G401.6 (cell line): ENCODE data around the gene KCTD13.
"Not testable (repeated sequence)": the region's sequence is repeated elsewhere in the genome, so short reads cannot be mapped to it uniquely, and the experiment has no call there.

ENCODE experiments used
- FAIRE-seq: peaks from 2 replicates; lab custom pipeline; 2012; peaks lifted over from hg19 to GRCh38; lab: Jason Lieb, UNC

Gene KCTD13

DNA sequence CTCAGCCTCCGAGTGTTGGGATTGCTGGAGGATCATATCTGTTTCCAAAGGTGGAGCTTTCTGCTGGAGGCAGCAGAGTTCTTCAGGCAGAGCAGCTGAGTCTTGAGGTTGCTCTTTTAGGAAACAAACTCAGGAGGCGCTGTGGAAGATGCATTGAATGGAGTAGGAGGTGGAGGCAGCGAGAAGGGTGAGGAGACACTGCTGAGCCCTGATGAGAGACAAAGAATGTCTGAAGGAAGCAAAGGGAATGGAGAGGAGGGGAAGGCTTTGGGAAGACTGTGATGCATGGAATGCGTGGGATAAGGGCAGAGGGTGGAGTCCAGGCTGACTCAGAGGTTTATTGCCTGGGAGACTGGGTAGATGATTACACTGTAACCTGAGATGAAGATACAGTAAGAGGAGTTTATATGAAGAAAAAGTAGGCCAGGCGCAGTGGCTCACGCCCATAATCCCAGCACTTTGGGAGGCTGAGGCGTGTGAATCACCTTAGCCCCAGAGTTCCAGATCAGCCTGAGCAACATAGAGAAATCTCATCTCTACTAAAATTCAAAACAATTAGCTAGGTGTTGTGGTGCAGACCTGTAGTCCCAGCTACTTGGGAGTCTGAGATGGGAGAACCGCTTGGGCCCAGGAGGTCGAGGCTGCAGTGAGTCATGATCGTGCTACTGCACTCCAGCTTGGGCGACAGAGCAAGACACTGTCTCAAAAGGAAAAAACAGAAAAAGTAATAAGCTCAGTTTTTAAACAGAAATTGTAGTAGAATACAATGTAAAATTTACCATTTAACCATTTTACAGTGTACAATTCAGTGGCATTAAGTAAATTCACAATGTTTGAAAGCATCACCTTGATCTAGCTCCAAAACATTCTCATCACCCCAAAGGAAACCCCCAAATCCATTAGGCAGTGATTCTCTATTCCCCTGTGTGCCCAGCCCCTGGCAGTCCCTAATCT lies 18.1 kb upstream of the KCTD13 start:
- peak; percentile 98 for FAIRE-seq

DNA sequence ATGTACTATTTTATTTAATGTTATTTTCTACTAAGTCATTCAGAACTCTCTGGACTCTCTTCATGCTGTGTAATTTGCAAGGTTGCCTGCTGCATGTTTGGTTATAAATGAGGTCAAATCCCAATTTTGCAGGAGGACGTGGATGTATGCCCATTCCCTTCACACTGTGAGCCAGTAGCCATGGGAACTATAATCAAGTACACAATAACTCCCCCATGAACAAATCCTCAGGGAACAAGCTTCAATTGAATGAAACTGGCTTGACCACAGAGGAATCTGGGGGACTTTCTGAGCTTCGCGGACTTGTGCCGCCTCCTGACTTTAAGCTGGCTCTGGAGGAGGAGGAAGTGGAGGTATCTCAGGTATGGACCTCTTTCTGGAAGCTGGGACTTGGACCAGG lies 14.6 kb upstream of the KCTD13 start:
- FAIRE-seq, result no peak

DNA sequence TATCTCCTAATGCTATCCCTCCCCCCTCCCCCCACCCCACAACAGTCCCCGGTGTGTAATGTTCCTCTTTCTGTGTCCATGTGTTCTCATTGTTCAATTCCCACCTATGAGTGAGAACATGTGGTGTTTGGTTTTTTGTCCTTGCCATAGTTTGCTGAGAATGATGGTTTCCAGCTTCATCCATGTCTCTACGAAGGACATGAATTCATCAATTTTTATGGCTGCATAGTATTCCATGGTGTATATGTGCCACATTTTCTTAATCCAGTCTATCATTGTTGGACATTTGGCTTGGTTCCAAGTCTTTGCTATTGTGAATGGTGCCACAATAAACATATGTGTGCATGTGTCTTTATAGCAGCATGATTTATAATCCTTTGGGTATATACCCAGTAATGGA lies 5.7 kb upstream of the KCTD13 start:
- FAIRE-seq, result not testable (repeated sequence)

DNA sequence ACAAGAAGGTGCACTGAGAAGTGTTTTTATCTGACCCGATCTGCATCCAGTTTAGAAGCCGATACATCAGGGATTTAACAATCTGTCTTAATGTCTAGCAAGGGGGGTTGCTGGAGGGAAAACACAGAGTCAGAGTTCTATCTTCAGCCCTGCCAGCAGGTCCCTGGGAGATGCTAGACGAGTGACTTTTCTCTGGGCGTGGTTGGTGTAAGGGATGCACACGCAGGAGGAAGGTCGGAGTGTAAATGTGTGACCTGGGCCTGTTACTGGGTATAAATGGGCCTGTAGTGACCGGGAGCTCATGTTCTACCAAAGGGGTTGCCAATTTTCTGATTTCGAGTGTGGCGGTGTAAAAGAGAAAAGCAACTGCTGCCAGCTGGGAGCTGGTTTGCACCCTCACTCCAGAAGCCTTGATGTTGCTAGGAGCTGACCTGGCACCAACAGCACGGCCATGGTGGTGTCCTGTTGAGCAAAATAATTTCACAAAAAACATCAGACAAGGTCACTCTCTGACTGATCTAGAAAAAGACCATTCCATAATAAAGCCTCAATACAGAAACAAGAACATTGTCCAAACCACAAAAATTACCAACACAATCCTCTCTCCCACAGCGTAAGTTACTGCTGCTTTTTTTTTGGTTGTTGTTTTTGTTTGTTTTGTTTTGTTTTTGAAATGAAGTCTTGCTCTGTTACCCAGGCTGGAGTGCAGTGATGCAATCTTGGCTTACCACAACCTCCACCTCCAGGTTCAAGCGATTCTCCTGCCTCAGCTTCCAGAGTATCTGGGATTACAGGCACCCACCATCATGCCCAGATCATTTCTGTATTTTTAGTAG lies 1.3 kb upstream of the KCTD13 start:
- FAIRE-seq, result no peak

DNA sequence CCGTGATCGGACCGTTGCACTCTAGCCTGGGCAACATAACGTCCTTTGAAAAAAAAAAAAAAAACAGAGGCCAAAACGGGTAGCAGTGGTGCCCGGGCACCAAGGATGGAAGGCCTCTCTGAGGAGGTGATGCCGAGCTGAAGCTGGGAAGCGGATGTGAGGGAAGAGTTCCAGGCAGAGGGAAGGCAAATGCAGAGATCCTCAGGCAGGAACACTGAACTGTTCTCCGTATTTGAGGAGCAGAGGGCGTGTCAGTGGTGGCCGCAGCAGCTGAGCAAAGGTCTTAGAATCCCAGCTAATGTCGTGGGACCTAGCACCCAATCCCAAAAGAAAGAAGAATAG lies 656 bp upstream of the KCTD13 start:
- FAIRE-seq, result no peak

DNA sequence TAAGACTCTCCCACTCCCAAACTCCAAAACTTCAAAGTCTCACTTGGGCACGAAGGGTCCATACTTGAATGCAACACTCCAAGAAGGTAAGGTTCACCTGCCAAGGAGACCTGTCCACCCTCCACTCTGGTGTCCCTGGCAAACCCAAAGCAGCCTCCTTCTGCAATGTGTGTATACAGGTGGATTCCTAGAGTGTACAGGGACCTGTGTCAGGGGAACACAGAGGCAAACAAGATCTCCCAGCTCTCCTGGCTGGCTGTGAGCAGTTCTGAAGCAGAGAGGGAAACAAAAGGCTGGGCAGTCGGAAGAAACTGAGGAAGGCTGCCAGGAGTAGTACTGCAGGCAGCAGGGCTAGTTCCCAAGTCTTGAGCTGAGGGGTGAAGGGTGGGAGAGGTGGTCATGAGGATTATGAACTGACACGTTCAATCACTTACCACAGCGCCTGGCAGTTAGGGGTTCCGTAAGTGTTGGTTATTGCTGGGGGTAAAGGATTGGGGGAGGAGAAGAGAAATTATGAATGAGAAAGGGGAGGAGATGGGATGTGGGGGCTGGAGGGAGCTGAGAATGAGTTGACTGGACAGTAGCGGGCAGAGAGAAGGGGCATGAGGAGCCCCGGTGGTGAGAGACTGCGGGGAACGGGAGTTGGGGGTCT lies 795 bp downstream of the KCTD13 start:
- FAIRE-seq, result no peak

DNA sequence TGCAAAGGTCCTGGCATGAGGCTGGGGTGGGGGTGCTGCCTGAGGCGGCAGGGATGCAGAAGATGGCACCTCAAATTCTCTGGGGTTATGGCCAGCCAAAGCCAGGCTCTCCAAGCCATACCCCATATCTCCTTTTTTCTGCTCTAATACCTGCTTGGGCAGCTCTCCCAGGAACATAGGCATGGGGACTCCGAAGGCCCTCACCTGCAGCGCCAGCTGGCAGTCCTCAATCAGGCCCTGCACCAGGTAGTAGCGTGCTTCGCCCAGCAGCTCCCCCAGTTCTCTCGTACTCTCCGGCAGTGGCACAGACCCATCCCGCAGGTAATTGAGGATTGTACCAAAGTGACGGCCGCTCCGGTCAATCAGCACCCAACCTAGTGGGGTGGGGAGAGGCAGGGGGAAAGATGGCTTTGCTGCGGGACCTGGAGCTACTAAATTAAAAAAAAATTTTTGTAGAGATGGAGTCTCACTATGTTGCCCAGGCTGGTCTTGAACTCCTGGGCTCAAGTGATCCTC lies 3.0 kb downstream of the KCTD13 start:
- FAIRE-seq, result no peak

DNA sequence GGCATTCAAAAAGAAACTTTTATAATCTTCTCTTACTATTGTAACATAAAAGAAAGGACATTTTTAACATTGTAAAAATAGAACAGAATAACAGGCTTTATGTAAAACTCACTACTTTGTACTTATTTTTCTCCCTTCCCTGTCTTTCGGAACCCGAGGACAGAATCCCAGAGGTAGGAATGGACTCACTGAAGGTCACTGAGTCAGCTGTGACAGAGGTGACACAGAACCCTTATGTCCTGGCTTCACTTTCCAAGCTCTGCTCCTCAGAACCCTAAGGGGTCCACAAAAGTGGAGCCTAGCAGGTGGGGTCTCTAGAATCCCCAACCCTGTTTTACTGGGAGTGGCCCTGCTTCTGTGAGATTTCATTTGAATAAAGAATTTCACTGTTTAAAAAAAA lies 3.7 kb downstream of the KCTD13 start:
- no peak for FAIRE-seq

DNA sequence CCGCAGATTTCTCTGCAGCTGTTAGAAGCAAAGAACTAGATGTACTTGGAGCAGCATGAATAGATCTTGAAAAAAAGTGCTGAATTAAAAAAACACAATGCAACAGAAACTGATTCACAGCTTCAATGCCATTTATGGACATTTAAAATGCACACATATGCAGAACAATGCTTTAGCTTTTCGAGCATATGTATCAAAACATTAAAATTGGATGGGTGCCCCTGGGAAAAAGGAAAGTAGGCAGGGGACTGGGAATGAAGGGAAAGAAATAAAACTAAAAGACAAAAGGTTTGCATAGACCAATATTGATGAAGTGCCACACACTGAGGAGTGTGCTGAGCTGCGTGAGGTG lies 5.0 kb downstream of the KCTD13 start:
- no peak for FAIRE-seq

DNA sequence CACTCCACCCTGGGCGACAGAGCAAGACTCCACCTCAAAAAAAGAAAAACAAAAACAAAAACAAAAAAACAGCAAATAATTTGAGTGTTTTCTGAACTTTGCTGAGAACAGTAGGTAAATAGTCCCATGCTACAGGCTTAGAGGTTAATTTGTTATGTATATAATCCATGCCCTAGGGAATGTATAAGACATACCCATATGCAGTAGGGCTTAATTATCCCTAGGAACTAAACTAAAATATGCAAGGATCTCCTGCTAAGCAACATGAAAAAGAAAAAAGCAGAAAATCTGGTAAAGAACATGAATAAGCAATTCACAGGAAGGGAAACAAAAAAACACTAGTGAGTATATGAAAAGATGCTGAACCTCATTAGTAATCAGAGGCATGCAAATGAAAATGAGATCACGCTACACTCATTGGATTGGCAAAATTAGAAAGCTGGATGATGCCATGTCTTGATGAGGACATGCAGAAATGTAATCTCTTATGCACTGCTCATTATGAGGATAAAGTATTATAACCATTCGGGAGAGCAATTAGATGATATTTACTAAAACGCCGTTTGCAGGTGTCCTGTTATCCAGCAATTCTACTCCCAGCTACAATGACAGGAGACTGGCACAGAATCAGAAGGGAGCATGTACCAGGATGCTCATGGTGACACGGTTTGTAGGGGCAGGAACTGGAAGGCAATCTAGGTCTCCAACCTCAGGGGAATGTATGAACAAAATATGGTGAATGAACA lies 5.6 kb downstream of the KCTD13 start:
- FAIRE-seq, result no peak

DNA sequence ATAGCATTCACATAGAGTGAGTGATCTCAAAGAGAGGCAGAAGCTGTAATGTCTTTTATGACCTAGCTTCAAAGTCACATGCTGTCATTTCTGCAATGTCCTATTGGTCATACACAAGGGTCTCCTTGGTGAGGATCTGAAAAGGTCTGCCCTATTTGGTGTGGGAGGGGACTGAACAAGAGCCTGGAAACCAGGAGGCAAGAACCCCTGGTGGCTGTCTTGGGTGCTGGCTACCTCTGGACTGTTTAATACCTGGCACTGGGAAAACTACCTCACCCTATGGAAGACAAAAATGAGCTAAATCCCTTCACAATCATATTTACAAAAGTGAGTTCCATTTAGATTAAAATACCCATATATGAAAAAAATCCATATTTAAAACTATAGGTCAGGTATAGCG lies 9.0 kb downstream of the KCTD13 start:
- no peak for FAIRE-seq

DNA sequence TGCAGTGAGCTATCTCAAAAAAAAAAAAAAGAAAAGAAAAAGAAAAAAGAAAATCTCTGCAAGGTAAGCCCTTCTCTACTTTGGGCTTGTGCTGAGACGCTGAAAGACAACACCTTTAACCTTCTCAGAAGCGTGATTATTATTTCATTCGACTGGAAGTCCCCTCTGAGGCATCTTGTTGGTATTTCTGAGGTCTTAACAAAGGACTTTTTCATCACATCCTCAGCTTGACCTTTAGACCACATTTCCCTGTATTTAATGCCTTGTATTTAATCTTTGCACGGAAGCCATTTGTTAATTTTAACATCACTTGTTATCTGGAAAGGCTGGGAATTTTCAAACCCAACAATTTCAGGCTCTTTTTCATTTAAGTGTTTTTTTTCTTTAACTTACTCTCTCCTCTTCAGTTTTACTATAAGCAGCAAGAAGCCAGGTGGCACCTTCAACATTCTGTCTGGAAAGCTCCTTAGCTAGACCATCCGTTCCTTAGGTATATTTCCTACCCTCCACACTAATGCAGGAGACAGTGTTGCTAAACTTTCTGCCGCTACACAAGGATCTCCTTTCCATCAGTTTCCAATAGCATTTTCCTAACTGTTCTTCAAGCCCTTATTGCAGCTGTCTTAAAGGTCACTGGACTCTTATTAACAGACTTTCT lies 10.3 kb downstream of the KCTD13 start:
- no peak for FAIRE-seq

DNA sequence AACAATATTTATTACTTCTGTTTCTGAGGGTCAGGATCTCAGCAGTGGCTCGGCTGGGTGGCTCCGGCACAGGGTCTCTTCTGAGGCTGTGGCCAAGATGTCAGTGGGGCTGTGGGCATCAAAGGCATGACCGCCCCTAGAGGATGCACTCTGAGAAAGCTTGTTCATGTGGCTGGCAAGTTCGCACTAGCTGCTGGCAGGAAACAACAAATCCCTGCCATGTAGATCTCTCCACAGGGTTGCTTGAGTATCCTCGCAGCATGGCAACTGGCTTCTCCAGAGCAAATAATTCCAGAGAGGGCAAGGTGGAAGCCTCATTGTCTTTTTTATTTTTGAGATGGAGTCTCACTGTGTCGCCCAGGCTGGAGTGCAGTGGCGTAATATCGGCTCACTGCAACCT lies 12.5 kb downstream of the KCTD13 start:
- FAIRE-seq, result no peak

DNA sequence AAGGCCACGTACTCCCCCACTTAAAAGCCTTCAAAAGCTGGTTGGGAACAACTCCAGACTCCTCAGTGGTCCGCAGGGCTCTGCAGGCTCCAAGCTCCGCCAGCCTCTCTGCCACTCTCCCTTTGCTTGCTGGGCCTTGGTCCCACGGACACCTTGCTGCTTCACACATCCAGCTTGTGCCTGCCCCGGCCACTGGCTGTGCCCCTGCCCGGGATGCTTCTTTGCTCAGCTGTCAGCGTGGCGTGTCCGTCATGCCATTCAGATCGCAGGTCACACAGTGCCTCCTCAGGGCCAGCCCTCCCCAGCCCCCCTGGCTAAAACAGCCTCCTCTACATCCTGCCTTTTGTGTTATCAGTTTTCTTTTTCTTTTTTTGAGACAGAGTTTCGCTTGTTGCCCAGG lies 13.9 kb downstream of the KCTD13 start:
- FAIRE-seq, result no peak

DNA sequence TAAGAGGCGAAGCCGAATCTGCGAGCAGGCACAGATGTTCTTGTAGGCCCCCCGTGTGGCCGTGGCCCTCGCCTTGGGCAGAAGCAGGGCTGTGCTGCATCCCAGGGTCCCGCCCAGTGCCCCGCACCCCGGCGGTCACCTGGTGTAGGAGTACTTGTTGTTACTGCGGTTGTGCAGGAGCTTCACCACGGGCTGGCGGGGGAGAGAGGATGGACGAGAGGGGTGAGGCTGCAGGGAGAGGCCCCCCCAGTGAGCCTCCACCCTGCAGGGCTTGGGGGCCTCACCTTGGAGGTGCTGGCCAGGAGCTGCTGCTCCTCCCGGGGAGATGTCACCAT lies 14.4 kb downstream of the KCTD13 start:
- no peak for FAIRE-seq

DNA sequence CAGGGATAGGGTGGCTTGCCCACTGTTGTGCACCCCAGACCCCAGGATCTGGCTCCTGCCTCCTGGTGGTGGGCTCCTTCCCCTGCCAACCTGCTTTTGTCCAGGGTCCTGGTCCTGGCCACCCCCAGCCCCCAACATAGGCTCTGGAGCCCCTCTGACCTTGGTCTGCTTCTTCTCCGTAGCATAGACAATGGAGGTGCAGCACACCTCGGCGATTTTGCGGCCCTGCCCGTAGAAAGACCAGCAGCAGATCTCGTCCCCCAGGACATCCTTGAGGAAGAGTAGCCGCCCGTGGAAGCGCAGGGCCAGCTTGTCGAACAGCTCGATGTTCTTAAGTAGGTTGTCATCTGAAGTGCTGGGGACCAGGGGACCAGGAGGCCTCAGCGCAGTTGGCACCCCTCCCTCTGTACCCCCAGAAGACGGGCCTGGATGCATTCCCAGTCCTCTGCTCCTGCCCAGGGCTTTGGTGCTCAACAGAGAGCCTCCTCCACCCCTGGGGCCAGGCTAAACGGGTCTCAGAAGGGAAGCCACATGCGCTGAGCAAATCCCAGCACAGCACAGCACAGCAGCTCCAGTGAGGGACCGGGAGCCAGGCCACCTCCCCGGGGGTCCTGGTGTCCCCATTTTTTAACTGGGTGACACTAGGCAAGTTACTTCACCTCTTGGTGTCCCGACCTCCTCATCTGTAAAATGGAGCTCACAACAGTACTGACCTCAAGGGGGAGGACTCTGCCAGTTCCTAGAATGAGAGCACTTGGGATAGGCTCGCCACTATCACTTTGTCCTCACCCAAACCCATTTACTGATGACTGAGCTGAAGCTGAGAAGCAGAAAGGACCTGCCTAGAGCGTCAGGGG lies 15.0 kb downstream of the KCTD13 start:
- FAIRE-seq, result no peak

DNA sequence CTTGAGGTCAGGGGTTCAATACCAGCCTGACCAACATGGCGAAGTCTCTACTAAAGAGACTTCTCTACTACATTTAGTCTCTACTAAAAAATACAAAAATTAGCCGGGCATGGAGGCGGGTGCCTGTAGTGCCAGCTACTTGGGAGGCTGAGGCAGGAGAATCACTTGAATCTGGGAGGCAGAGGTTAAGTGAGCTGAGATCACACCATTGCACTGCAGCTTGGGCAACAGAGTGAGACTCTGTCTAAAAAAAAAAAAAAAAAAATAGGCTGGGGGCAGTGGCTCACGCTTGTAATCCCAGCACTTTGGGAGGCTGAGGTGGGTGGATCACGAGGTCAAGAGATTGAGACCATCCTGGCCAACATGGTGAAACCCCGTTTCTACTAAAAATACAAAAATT lies 16.2 kb downstream of the KCTD13 start:
- FAIRE-seq, result not testable (repeated sequence)

DNA sequence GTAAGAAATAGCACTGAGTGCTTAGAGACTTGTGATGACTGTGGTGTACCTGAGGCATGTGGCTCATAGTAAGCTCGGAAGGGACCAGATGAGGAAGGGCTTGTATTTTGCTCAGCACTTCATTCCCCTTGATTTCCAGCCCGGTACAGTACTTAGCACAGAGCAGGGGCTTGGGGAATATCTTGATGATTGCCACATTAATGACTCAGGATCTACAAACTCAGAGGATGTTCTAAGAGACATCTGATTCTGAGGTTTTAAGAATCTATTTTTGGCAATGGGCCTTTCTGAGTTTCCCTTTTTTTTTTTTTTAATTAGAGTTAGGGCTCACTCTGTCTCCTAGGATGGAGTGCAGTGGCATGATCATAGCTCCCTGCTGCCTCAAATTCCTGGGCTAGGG lies 16.6 kb downstream of the KCTD13 start:
- peak; percentile 17 for FAIRE-seq

DNA sequence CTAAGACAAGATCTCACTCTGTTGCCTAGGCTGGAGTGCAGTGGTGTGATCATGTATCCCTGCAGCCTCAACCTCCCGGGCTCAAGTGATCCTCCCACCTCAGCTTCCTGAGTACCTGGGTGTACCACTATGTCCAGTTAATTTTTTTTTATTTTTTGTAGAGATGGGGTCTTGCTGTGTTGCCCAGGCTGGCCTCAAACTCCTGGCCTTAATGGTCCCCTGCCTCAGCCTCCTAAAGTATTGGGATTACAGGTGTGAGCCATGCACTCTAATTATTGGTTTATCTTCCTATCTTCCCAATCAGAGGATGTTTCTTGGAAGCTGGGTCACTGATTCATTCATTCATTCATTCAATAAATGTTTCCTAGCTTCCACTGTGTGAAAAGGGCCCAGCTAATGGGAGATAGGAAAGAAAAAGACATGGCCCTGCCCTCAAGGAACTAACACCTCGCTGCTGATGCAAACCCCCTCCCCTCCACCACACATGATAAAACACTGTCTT lies 17.3 kb downstream of the KCTD13 start:
- FAIRE-seq, result no peak

DNA sequence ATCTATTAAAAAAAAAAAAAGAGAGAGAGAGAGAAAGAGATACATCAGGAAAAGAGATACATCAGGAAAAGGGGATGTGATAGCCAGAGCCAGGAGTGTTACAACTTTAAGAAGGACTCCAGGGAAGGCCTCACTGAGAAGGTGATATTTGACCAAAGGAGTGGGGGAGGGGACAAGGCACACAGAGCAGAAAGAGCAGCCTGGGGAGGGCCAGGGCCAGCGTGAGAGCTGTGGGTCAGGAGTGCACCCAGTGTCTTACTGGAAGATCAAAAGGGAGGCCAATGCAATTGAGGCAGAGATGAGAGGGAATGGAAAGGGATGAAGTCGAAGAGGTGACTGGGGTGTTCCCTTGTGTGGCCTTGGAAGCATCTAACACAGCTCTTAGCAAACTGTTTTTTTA lies 18.1 kb downstream of the KCTD13 start:
- no peak for FAIRE-seq
